Brain pericyte (primary cell): ENCODE data around the gene NPY4R.
"Not testable (repeated sequence)": the region's sequence is repeated elsewhere in the genome, so short reads cannot be mapped to it uniquely, and the experiment has no call there.

Experiments
- DNase-seq: peaks from one replicate; pipeline ENCODE4 v3.0.0-alpha.2; 2012; ENCODE audit warnings: low read depth, low spot score

The NPY4R gene

GRCh38 chr10:46465765-46466164 lies at the start of gene NPY4R:
Gene NPY4R, minus strand, starts transcription at chr10:46465958. Its CDS starts 3,323 bp downstream, at chr10:46462635.
- DNase-seq: not testable (repeated sequence)

- no peak for DNase-seq
Measured at GRCh38 chr10:46515366-46515765, 49.6 kb upstream of the NPY4R start.

- DNase-seq: no peak
Measured at GRCh38 chr10:46514899-46515298, 49.1 kb upstream of the NPY4R start.

GRCh38 chr10:46514431-46514861 lies 48.7 kb upstream of the NPY4R start:
- no peak for DNase-seq

DNA sequence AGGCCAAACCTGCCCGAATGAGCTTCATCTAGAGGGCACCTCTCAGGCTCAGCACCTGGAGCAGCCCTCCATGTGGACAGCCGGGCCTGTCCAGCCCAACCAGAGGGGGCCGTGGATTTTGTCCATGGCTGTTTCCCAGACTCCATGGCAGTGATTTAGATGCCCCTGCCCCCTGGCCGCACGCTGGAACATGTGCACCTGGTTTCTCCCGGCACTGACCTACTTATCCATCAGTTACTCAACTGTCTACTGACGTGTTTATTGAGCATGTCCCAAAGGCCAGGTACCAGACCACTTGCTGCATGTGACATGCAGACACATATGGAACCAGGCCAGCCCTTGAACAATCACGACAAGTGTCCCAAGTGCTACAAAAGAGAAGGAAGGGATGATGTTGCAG lies 47.6 kb upstream of the NPY4R start:
- not testable (repeated sequence) for DNase-seq

DNA sequence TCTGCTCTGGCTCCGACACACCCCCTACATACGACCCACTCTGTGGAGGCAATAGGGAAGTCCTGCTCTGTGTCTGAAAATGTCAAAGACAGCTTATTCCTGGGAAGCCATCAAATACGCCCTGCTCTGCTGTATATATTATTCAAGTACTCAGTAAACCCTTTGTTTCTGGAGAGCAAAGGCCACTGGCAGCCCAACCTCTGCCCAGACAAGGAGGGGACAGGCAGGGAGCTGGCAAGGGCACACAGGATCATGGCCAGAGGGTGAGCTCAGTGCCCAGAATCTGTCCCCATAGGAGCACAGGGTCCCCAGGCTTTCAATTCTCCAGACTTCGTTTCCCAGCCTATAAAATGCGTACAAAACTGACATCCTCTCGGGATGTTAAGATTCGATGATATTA lies 47.0 kb upstream of the NPY4R start:
- not testable (repeated sequence) for DNase-seq

DNA sequence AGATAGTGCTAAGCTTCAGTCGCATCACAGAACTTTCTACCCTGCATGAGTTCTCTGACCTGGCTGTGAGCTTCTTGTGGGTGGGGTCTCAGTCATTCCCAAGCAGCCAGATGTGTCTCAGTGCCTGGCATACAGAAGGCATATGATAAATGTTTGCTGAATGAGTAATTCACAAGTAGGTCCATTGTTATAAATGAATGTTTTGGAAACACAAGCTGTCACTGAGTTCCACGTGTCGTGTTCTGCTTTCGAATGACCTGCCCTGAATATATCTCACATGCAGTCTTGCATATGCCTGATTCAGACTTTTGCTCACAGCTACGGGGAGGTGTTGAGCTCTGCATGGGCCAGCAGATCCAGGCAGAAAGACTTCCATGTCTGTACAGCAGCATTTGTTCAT lies 46.2 kb upstream of the NPY4R start:
- not testable (repeated sequence) for DNase-seq

DNA sequence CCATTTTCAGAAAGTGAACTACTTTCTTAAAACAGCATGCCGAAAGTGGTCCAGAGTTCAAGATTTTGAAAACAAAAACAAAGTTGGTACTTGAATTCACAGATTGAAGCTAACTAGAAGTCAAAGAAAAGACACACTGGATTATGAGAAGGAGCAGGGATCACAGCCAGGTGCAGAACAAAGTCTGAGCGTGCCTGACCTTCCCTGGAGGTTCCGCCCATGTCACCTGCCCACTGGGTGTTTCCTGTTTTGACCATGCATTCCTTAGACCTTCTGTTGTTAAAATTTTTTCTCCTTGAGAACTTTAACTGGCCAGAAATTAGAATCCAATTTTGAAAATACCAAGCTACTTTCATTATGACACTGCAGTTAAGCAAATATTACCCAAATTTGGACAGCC lies 34.2 kb upstream of the NPY4R start:
- DNase-seq: not testable (repeated sequence)

- not testable (repeated sequence) for DNase-seq
Measured at GRCh38 chr10:46498985-46499703, 33.4 kb upstream of the NPY4R start.

DNA sequence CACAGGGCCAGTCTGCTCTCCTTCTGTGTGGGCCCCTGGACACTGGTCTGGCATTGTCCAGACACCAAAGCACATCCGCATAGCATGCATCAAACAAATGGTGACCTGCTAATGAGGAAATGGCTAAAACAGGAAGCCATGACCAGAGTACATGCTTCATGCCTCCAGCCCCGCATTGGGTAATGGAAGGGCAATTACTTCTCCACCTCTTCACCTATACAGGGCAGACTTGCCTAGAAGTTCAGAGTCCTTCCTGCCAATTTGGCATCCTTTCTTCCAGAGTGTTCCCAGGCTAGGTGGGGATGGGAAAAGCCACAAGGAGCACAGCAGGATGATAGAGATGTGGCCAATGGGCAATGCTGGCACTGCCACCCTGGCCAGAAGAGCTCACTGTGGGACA lies 32.1 kb upstream of the NPY4R start:
- not testable (repeated sequence) for DNase-seq

DNA sequence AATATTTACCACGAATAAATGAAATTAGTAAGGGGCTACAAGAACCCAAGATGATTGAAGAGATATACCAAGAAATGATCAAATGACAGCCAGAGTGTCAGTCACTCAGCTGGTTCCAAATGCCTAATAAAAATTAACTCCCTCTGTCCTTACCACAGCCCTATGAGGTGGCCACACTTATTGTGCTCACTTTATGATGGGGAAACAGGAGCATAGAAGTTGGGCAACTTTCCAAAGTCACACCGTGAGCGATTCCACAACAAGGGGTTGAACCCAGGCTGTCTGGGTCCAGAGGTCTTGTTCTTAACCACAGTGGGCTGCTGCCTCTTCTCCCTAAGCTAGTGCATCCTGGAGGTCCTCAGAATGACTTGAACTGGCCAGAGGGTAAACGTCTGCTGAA lies 31.6 kb upstream of the NPY4R start:
- not testable (repeated sequence) for DNase-seq

- not testable (repeated sequence) for DNase-seq
Measured at GRCh38 chr10:46491364-46492114, 25.8 kb upstream of the NPY4R start.

GRCh38 chr10:46490285-46490684 lies 24.5 kb upstream of the NPY4R start:
- not testable (repeated sequence) for DNase-seq

DNA sequence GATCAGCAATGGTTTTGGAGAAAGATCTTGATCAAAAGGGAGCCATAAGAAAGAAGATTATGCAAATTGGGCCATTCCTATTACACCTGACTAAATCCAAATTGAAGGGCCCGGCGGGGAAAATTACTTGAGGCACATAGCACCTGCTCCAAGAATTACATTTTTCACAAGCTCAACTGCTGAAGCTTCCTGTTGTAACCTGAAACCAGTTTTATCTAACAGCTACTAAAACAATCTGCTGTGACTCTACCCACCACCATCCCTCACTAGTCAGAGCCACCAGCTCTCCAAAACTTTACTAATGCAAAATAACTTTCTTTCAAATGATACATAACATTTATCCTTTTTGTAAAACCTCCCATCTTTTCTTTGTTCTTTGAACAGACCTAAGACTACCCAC lies 20.7 kb upstream of the NPY4R start:
- not testable (repeated sequence) for DNase-seq

DNA sequence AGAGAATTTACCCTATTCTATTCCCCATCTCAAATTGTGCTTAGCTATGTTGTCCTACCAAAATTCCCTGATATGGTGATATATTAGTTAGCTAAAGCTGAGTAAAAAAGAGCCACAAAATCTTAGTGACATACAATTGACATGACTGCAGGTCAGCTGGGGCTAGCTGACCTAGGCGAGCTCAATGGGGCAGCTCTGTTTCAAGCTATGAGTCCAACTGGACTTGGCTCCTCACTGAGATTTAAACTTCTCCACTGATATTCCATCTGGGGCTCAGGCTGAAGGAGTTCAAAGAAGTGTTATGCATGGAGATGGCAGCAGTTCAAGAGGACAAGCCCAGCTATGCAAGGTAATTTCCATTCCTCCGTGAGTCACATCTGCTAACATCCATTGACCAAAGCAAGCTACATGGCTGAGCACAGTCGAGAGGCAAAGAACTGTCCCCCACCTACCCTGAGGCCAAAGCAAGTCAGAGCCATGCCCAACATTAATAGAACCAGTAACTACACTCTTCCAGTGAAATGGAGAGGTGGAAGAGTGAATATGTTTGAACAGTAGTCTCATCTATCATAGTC lies 9.1 kb upstream of the NPY4R start:
- not testable (repeated sequence) for DNase-seq

DNA sequence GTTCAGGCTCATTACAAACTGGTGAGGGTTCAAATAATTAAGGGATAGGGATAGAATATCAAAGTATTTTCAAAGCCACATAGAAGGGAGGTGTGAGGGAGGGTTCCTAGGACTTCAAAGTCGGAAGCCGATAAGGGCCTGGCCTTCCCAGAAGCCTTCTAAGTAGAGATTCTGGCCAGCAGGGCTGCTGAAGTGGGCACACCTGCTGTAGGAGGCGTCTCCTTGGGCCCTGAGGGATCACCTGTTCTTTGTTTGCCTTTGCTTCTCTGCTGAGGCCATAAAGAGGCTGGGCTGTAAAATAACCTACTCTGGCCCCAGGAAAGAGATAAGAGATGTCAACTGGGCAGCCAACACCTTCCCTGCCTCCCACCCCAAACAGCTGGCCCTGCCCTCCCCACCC lies 8.0 kb upstream of the NPY4R start:
- DNase-seq: not testable (repeated sequence)

DNA sequence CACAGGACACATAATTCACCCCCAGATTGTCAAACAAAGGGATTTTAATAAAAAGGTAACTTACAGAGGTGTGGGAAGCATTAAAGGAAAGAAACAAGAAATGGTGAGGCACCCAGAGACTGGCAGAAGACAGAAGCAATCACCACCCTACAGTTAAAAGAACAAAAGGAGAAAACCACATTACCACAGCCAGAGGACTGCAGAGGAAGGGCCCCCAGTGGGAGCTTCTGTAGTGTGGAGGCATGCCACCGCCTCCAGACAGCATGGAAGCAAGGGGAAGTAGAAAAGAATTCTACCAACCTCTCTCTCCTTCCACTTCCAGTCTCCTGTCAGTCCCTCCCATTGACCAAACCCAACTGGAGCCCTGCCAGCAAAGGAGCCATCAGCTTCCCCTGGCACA lies 4.4 kb upstream of the NPY4R start:
- DNase-seq: not testable (repeated sequence)

- DNase-seq: not testable (repeated sequence)
Measured at GRCh38 chr10:46468119-46468809, 2.5 kb upstream of the NPY4R start.

DNA sequence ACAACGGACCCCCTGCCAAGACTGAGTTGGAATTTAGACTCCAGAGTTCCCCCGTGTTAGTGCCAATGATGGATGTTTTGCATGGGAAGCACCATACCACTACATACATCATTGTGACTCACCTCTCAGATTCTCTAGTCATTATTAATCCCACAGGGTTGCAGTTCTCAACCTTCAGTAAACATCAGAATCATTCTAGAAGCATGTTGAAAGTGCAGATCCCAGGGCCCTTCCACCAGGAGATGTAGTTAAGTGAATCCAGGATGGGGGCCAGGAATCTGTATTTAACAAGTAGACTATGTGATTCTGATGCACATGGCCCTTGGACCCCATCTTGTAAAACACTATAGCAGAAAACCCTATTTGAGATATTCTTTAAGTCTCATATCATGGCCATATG lies 2.1 kb downstream of the NPY4R start:
- DNase-seq: not testable (repeated sequence)

DNA sequence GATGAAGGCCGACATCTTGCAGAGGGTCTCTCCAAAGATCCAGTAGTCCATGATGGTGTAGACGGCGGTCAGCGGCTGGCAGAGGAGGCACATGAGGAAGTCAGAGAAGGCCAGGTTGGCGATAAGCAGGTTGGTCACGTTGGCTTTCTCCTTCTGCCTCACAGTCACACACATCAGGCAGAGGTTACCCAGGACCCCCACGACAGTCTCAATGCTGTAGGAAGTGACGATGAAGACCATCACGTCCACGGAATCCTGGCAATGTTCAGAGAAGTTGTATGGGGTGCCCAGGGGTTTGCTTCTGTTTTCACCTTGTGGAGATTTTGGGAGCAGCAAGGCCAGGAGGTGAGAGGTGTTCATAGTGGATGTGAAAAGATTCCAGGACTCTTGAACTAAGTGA lies 3.5 kb downstream of the NPY4R start:
- not testable (repeated sequence) for DNase-seq

DNA sequence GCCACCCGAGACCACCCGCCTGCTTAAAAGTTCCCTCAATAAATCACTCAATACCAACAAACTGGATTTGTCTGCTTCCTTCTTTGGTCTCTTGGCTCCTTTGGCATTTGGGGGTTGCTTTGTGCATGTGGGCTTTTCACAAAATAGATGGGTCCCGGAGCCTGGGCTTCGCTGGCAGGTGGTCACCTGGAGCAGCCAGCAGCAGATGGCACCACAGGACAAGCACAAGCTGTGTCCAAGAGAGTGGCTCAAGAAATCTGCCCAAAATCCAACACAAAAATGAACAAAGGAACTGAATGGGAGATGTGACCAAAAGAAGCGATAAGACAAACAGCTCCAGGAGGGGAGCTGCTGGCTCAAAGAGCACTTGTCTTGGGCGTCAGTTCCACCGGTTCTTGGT lies 6.2 kb downstream of the NPY4R start:
- DNase-seq: not testable (repeated sequence)

- DNase-seq: not testable (repeated sequence)
Measured at GRCh38 chr10:46457071-46457470, 8.7 kb downstream of the NPY4R start.
